OCI-LY1 (cell line): ENCODE results near the gene ZDHHC20.

Experiments
- H2AFZ ChIP-seq: fragments of 200-600 bp; sonication (generic), shearing (Covaris generic); 2 replicates; pipeline ENCODE4 v1.6.0; 2014; ENCODE audit warnings: antibody characterized with exemption, mild to moderate bottlenecking, low read length
- H3F3A ChIP-seq: fragments of 200-600 bp; sonication (generic), shearing (Covaris generic); 2 replicates; pipeline ENCODE4 v1.6.0; 2014; ENCODE audit warnings: mild to moderate bottlenecking, antibody characterized with exemption, low read length, moderate library complexity; ENCODE audit not compliant: insufficient read depth
- H3K27ac ChIP-seq: fragments of 200-600 bp; sonication (generic); 2 replicates; pipeline ENCODE4 v1.5.1; 2014; ENCODE audit warnings: low read length, mixed run types, mild to moderate bottlenecking, low read depth; ENCODE audit not compliant: poor library complexity, severe bottlenecking
- H3K27me3 ChIP-seq: fragments of 200-600 bp; sonication (generic); 2 replicates; pipeline ENCODE4 v1.6.0; 2014; ENCODE audit warnings: antibody characterized with exemption, mild to moderate bottlenecking, low read length, moderate library complexity; ENCODE audit not compliant: insufficient read depth
- H3K36me3 ChIP-seq: fragments of 200-600 bp; sonication (generic); 2 replicates; pipeline ENCODE4 v1.6.1; 2014; ENCODE audit warnings: mild to moderate bottlenecking, antibody characterized with exemption, low read length, moderate library complexity, mixed read lengths; ENCODE audit not compliant: insufficient read depth
- H3K4me1 ChIP-seq: fragments of 200-600 bp; sonication (generic); 2 replicates; pipeline ENCODE4 v1.5.1; 2014; ENCODE audit warnings: mild to moderate bottlenecking, low read length, moderate library complexity; ENCODE audit not compliant: insufficient read depth, severe bottlenecking
- H3K4me2 ChIP-seq: fragments of 200-600 bp; sonication (generic), shearing (Covaris generic); 2 replicates; pipeline ENCODE4 v1.6.1; 2014; ENCODE audit warnings: low read length
- H3K4me3 ChIP-seq: fragments of 200-600 bp; sonication (generic); 2 replicates; pipeline ENCODE4 v1.5.1; 2014; ENCODE audit warnings: low read length, low read depth, mild to moderate bottlenecking, mixed read lengths; ENCODE audit not compliant: poor library complexity, severe bottlenecking
- H3K79me2 ChIP-seq: fragments of 200-600 bp; shearing (Covaris generic); 2 replicates; pipeline ENCODE4 v1.6.1; 2016; ENCODE audit warnings: mixed run types, low read length, mixed read lengths; ENCODE audit not compliant: insufficient read depth
- H3K9ac ChIP-seq: fragments of 200-600 bp; sonication (generic), shearing (Covaris generic); 2 replicates; pipeline ENCODE4 v1.6.1; 2014; ENCODE audit warnings: mild to moderate bottlenecking, low read length, mixed read lengths
- H3K9me2 ChIP-seq: fragments of 200-600 bp; sonication (generic), shearing (Covaris generic); 2 replicates; pipeline ENCODE4 v1.6.1; 2014; ENCODE audit warnings: low read depth, mild to moderate bottlenecking, low read length, mixed read lengths
- H3K9me3 ChIP-seq: fragments of 200-600 bp; shearing (Covaris generic); 2 replicates; pipeline ENCODE4 v1.6.1; 2014; ENCODE audit warnings: low read length, mixed read lengths
- H4K20me1 ChIP-seq: fragments of 200-600 bp; sonication (generic), shearing (Covaris generic); 2 replicates; pipeline ENCODE4 v1.6.0; 2016; ENCODE audit warnings: mild to moderate bottlenecking, low read length; ENCODE audit not compliant: insufficient read depth
- CTCF ChIP-seq: fragments of 200-600 bp; sonication (generic), shearing (Covaris generic); IDR thresholded peaks from 2 replicates; pipeline ENCODE4 v1.5.1; 2017; ENCODE audit warnings: mild to moderate bottlenecking, antibody characterized with exemption, low read length, moderate library complexity, mixed read lengths
- EZH2 ChIP-seq: fragments of 200-600 bp; sonication (generic), shearing (Covaris generic); IDR thresholded peaks from 2 replicates; pipeline ENCODE4 v1.8.0; 2017; ENCODE audit warnings: borderline replicate concordance, mixed run types, mild to moderate bottlenecking, antibody characterized with exemption, low read length, moderate library complexity, mixed read lengths

The ZDHHC20 gene

GRCh38 chr13:21435687-21436151, 23.4 kb downstream of the ZDHHC20 start:
- Histone ChIP-seq H3K9me2 (no peaks in the 10 kb centered on the region), H3K4me1 (peaks cover 12% of the 10 kb centered on the region), H3K4me2 (no peak overlapping the region), H3K9me3 (peaks cover 23% of the 10 kb centered on the region), H3K9ac (no peak overlapping the region), H3K36me3 (peaks cover 17% of the 10 kb centered on the region), H4K20me1 (no peaks in the 10 kb centered on the region), H3K4me3 (no peak overlapping the region), H3K27me3 (no peaks in the 10 kb centered on the region), H2AFZ (no peak overlapping the region), H3K27ac (no peak overlapping the region), H3K79me2 (peaks cover 64% of the 10 kb centered on the region), H3F3A (no peaks in the 10 kb centered on the region)
- TF ChIP-seq EZH2 (no peak), CTCF (no peak)

- Histone ChIP-seq H3F3A (no peaks in the 10 kb centered on the region), H3K4me2 (no peak overlapping the region), H2AFZ (no peak overlapping the region), H4K20me1 (no peaks in the 10 kb centered on the region), H3K27me3 (no peaks in the 10 kb centered on the region), H3K4me3 (no peak overlapping the region), H3K9ac (no peak overlapping the region), H3K27ac (no peak overlapping the region), H3K9me2 (no peaks in the 10 kb centered on the region), H3K36me3 (peaks cover 17% of the 10 kb centered on the region), H3K4me1 (peaks cover 12% of the 10 kb centered on the region), H3K79me2 (peaks cover 60% of the 10 kb centered on the region), H3K9me3 (peaks cover 28% of the 10 kb centered on the region)
- TF ChIP-seq EZH2 (no peak), CTCF (no peak)
Measured at GRCh38 chr13:21435231-21435630, 23.9 kb downstream of the ZDHHC20 start.

- no peaks in the 10 kb centered on the region for H3F3A ChIP-seq
- H3K79me2 ChIP-seq = peaks cover 67% of the 10 kb centered on the region
- H3K36me3 ChIP-seq = peaks cover 20% of the 10 kb centered on the region
- no peak overlapping the region for H2AFZ ChIP-seq
- H3K27ac ChIP-seq = no peak overlapping the region
- no peaks in the 10 kb centered on the region for H3K27me3 ChIP-seq
- H3K9me3 ChIP-seq = peaks cover 33% of the 10 kb centered on the region
- TF ChIP-seq EZH2 = no peak
- no peak for TF ChIP-seq CTCF
- H3K4me3 ChIP-seq = no peak overlapping the region
- H3K4me2 ChIP-seq = no peak overlapping the region
- no peaks in the 10 kb centered on the region for H4K20me1 ChIP-seq
- H3K9me2 ChIP-seq = no peaks in the 10 kb centered on the region
- H3K4me1 ChIP-seq = peaks cover 12% of the 10 kb centered on the region
- no peak overlapping the region for H3K9ac ChIP-seq
Measured at GRCh38 chr13:21434588-21434987, 24.5 kb downstream of the ZDHHC20 start.
